Body of pancreas (tissue), 4 donors: ENCODE measurements around the gene KANK4.

Experiments used
- POLR2A ChIP-seq, 3 donors: fragments of 450-650 bp; IDR thresholded peaks; one replicate each; pipeline ENCODE4 v1.6.1; 2016; ENCODE audit warnings: antibody characterized with exemption in 3 of 3, mild to moderate bottlenecking in 2 of 3
- TF ChIP-seq, protein P1 (sequence below), 7 experiments: fragments of 450-650 bp in 4 of 7; fragments of 200-600 bp in 3 of 7; sonication (generic) in 3 of 7; IDR thresholded peaks; one replicate each; pipeline ENCODE4 v1.5.1; 2016 to 2019; ENCODE audit warnings: antibody characterized with exemption in 7 of 7

- TF ChIP-seq, protein P1, sequence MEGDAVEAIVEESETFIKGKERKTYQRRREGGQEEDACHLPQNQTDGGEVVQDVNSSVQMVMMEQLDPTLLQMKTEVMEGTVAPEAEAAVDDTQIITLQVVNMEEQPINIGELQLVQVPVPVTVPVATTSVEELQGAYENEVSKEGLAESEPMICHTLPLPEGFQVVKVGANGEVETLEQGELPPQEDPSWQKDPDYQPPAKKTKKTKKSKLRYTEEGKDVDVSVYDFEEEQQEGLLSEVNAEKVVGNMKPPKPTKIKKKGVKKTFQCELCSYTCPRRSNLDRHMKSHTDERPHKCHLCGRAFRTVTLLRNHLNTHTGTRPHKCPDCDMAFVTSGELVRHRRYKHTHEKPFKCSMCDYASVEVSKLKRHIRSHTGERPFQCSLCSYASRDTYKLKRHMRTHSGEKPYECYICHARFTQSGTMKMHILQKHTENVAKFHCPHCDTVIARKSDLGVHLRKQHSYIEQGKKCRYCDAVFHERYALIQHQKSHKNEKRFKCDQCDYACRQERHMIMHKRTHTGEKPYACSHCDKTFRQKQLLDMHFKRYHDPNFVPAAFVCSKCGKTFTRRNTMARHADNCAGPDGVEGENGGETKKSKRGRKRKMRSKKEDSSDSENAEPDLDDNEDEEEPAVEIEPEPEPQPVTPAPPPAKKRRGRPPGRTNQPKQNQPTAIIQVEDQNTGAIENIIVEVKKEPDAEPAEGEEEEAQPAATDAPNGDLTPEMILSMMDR (IDR thresholded peaks at IDR 0.05) = peak in 1 of 7 experiments; percentile 6
- TF ChIP-seq POLR2A (IDR thresholded peaks at IDR 0.05) = no peak
Measured at GRCh38 chr1:62343911-62344310, 24.7 kb upstream of the KANK4 start.
